ENCODE data around the gene JUP.
"Not testable (repeated sequence)": the region's sequence is repeated elsewhere in the genome, so short reads cannot be mapped to it uniquely, and the experiment has no call there.

JUP gene

DNA sequence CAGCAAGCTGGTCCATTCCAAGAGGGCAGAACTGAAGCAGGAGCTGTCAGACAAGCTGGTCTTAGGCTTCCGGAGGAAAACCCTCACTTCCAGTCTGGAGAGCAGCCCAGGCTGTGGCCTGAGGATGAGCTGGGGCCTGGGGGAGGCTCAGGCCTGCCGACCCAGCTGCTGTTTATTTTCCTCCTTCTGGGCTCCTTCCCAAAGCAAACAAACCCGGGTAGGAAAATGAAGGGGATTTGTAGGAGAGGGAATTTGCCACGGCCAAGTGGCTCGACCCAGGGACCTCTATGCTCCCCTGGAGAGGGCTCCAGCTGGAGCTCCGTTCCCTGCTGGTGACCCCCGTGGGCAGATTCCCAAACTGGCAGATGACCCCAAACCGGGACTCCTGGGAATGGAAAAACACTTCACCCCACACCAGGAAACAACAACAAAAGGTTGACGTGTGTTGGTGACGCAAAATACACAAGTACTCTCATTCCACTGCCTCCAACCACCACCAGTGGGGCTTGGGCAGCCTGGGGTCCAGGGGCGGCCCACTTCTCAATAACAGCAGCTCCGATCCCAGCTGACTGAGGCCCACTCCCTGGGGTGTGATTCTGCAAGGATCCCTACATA is 8.8 kb downstream of the JUP start:
- no peak for DNase-seq

- DNase-seq = no peak
Measured at GRCh38 chr17:41777157-41777573, 9.3 kb downstream of the JUP start.

DNA sequence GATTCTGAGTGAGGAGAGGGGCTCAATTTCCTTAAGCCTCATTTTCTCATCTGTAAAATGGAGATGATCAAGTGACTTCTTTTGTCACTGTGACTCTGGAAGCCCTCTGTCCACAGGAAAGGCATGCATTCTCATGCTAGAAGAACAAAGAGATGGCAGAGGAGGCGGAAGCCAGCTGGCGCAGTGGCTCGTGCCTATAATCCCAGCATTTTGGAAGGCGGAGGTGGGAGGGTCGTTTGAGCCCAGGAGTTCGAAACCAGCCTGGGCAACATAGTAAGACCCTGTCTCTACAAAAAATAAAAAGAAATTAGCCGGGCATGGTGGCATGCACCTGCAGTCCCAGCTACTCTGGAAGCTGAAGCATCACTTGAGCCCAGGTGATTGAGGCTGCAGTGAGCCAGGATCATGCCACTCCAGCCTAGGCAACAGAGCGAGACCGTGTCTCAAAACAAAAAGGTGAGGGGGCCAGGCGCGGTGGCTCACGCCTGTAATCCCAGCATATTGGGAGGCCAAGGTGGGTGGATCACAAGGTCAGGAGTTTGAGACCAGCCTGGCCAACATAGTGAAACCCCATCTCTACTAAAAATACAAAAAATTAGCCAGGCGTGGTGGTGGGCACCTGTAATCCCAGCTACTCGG is 10.1 kb downstream of the JUP start:
- not testable (repeated sequence) for DNase-seq

GRCh38 chr17:41775394-41776226 is 10.9 kb downstream of the JUP start:
- no peak for DNase-seq

- DNase-seq = no peak
Measured at GRCh38 chr17:41773731-41774193, 12.7 kb downstream of the JUP start.

DNA sequence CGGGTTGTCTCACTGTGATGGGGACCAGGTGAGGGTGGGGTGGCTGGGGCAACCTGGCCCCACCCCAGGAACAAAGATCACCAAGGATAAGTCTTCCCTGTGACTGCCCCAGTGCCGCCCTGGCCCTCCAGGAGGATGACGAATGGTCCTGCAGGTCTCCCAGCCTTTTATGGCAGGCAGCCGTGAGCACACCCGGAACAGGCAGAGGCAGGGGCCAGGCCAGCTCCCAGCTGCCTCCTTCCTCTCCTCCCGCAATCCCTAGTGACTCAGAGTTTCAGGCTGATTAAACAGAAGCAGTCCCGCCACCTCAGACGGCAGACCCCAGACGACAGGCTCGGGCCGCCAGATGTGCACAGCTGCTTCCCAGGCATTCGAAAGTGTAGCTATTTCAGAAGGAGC is 13.3 kb downstream of the JUP start:
- DNase-seq = no peak

DNA sequence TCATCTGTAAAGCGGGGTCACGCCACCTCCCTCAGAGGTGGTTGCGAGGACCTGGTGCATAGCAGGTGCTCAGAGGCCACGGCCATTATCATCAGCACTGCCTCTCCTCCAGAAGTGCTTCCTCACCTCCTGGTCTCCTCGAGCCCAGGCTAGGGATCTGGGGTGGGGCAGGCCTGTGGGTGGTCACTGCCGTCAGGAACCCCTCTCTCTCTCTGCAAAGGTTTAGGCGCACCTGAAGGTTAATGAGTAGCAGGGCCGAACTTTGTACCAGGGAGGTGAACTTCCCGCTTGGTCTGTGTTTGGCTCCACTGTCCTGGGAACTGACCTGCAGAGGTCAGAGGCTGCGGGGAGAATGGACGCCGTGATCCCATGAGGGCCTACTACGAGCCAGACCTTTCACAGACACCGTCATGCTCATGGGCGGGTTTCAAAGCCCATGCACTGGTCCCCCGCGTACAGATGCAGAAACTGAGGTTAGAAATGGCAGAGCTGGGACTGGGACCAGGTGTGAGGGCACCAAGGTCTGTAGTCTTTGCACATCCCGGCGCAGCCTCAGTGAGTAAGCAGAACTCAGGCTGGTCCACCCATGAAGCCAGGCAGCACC is 13.8 kb downstream of the JUP start:
- no peak for DNase-seq

GRCh38 chr17:41772218-41772585 is 14.3 kb downstream of the JUP start:
- no peak for DNase-seq

GRCh38 chr17:41771389-41772206 is 14.9 kb downstream of the JUP start:
- DNase-seq = no peak

- DNase-seq = no peak
Measured at GRCh38 chr17:41769985-41770384, 16.5 kb downstream of the JUP start.

DNA sequence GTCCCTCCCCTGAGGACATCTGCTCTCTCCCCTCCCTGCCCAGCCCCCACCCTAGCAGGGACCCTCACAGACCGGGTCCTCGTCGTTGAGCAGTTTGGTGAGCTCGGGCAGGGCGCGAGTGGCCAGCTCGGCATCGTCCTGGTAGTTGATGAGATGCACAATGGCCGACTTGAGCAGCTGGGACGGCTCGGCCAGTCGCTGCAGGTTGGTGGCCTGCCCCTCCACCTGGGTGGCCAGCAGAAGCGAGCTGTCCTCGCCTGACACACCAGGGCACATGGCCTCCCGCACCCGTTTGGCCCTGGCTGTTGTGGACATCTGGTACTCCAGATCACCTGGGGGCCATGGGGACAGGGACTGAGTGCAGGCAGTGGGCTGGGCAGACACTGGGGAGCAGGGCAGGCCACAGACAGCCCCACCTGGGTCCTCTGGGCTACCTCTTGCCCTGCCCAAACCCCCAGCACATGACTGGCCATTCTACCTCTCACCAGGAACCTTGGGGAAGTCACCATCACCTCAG is 17.1 kb downstream of the JUP start:
- no peak for DNase-seq

GRCh38 chr17:41768682-41769288 is 17.7 kb downstream of the JUP start:
- no peak for DNase-seq

DNA sequence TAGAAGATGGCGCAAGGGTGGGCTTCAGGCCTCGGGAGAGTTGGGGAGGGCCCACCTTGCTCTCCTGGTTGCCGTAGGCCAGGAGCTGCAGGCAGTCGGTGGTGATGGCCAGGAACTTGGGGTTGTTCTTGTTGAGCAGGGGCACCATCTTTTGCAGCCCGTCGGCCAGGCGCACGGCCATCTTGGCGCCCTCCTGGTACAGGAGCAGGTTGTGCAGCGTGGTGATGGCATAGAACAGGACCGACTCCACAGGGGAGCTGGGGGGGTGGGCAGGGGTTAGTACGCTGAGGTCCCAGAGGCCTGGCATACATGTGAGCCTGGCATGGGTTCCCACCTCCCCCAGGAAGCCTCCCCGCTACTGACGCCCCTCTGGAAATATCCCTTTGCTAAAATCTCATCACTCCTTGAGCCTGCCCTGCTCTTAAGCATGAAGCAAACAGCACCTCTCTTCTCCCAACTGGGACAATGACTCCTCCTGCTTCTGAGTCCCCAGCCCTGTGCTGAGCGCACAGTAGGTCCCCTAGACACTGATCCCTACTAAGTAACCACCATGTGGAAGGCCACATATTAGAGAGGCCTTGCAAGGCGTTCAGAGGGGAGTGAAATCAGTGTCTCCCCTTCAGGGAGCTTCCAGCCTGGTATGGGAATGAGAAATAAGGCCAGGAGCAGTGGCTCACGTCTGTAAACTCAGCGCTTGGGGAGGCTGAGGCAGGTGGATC is 19.0 kb downstream of the JUP start:
- no peak for DNase-seq

GRCh38 chr17:41766135-41766534 is 20.4 kb downstream of the JUP start:
- no peak for DNase-seq

DNA sequence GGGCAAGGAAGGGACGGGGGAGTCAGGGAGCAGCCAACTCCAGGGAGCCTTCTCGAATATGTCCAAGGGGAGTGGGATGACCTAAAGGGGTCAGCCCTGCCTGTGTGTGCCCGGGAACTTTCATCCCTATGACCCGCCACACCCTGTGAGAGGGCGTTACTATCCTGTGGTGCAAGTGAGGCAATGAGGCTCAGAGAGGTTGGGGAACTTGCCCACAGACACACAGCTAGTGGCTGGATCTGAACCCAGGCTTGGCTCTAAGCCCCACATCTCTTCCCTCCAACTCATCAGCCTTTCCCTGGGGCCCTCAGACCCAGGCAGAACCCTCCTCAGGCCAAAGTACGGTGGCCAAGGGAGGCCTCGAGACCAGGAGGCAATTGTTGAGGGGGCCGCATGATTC is 23.2 kb downstream of the JUP start:
- DNase-seq = no peak

- DNase-seq = no peak
Measured at GRCh38 chr17:41762841-41763240, 23.7 kb downstream of the JUP start.

DNA sequence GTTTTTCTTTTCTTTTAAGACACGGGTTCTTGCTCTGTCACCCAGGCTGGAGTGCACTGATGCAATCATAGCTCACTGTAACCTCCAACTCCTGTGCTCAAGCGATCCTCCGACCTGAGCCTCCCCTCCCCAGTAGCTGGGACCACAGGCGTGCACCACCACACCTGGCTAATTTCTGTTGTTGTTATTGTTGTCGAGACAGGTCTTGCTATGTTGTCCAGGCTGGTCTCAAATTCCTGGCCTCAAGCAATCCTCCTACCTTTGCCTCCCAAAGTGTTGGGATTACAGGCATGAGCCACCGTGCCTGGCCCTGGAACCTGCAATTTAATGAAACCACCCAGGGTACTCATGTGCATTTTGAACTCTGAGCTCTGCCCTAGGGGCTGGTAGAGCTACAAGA is 24.1 kb downstream of the JUP start:
- no peak for DNase-seq

- no peak for DNase-seq
Measured at GRCh38 chr17:41760878-41761277, 25.6 kb downstream of the JUP start.

- DNase-seq = no peak
Measured at GRCh38 chr17:41758601-41759000, 27.9 kb downstream of the JUP start.

- no peak for DNase-seq
Measured at GRCh38 chr17:41754066-41754465, 32.4 kb downstream of the JUP start.

GRCh38 chr17:41751288-41751687 is 35.2 kb downstream of the JUP start:
- DNase-seq = no peak
